Osteocyte (in vitro differentiated cells): ENCODE results near the gene ZNF276. TPM values are rescaled to one million over a fixed set of nuclear protein-coding genes. Genes with fewer than 3 reads are reported as not detected.

ENCODE experiments used
- DNase-seq: peaks from one replicate; pipeline ENCODE4 v3.0.0; 2021; ENCODE audit warnings: mixed read lengths; ENCODE audit not compliant: unreplicated experiment; ENCODE audit errors: extremely low spot score
- H3K27ac Mint-ChIP-seq: one replicate; pipeline ENCODE4 v1.8.0; 2021; ENCODE audit warnings: mild to moderate bottlenecking, mixed read lengths; ENCODE audit not compliant: unreplicated experiment
- H3K27me3 Mint-ChIP-seq: one replicate; pipeline ENCODE4 v1.8.0; 2021; ENCODE audit warnings: mixed read lengths; ENCODE audit not compliant: unreplicated experiment
- H3K36me3 Mint-ChIP-seq: one replicate; pipeline ENCODE4 v1.8.0; 2021; ENCODE audit warnings: mixed read lengths; ENCODE audit not compliant: unreplicated experiment
- H3K4me1 Mint-ChIP-seq: one replicate; pipeline ENCODE4 v1.8.0; 2021; ENCODE audit warnings: mixed read lengths; ENCODE audit not compliant: unreplicated experiment
- H3K4me3 Mint-ChIP-seq: one replicate; pipeline ENCODE4 v1.8.0; 2021; ENCODE audit warnings: mild to moderate bottlenecking, moderate library complexity, mixed read lengths; ENCODE audit not compliant: unreplicated experiment
- H3K9me3 Mint-ChIP-seq: one replicate; pipeline ENCODE4 v1.8.0; 2021; ENCODE audit warnings: mixed read lengths; ENCODE audit not compliant: unreplicated experiment
- total RNA-seq: library from RNA; stranded (reverse); gene quantifications from 2 replicates; pipeline ENCODE4 v1.2.1, GENCODE V29; 2021
- TF ChIP-seq, protein P1 (sequence below): fragments of 200-600 bp; sonication (generic); IDR thresholded peaks from 2 replicates; pipeline ENCODE4 v1.5.0; 2021; ENCODE audit warnings: antibody characterized with exemption, mild to moderate bottlenecking, moderate library complexity

The ZNF276 gene
- total RNA-seq, 1 donor from 2014 or later, result 21.3 TPM

DNA sequence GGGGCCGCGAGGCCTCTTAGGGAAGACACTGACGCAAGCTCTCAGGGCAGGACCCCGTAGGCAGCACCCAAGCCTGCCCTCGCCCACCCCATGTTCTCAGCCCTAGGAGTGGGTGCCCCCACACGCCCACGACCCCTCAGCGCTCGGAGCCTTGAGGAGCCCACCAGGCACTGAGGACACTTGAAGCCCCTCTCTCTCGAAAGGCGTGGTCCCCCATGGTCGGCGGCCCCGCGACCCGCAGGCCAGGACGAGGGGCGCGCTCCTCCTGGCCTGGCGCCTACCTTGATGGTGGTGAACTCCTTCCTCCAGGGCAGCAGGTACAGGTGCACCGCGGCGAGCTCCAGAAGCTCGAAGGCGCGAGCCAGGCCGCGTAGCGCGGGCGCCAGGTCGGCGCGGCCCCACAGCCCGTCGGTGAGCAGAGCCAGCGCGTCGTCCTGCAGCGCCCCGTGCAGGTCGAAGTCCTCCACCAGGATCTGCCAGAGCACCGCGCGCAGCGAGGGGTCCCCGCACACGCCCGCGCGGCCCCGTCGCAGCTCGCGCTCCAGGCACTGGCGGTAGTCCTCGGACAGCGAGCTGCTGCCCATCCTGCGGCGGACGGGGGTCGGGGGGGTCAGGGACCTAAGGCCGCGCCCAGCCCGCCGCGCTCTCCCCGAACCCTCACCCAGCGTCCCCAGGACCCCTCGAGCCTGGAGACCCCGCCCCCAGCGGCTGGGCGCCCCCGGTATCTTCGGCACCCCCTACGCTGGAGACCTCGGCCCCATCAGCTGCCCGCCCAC is 20.5 kb upstream of the ZNF276 start:
- no peaks in the 10 kb centered on the region for H3K27me3 Mint-ChIP-seq
- no peak for DNase-seq

DNA sequence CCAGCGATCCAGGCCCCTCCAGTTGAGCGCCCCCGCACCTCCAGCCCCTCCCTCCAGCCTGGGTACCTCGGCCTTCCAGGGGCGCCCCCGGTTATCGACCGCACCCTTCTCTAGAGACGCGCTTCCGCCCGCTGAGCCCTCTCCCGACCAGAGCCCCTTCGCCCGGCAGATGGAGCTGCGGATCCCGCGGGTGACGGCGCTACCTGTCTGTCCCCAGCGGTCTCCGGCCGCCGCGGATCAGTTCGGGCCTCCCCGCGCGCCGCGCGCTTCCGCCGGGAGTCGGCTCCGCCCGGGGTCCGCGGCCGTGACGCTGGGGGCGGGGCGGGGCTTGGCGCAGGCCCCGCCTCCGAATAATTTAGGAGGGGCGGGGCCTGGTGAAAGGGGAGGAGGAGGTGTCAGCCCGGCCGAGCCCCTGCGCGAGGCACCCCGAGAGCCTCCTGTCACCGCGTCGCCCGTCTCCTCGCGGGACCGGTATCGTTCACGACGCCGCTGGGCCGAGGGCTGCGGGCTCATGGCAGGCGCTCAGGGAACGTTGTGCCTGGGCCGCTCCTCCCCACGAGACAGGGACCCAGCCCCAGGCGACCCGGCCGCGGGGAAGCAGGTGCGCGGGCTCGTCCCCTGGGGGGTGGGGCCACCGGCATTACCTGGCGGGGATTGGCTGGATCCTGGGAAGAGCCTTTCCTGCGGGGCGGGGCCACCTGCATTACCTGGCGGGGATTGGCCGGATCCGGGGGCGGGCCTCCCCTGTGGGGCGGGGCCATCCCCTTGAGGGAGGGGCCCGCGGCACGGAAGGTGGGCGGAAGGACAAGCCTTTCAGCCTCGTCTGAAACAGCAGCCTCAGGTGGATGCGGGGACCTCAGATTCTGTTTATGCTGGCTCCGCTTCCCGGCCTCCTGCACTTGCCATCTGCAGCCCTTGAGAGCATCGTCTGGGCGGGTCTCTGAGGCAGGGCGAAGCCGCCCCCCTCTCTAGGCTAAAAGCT is 19.6 kb upstream of the ZNF276 start, which contains the start of gene SPATA2L:
Gene SPATA2L, minus strand, starts transcription at position 281 of the 982 bp plus-strand sequence. CDS start 473 bp downstream, outside the sequence.
- DNase-seq, result peak; percentile 95
- H3K27me3 Mint-ChIP-seq, result no peaks in the 10 kb centered on the region
- peak within 1 kb of the TSS; percentile 71 for H3K27ac Mint-ChIP-seq
- TF ChIP-seq, protein P1, sequence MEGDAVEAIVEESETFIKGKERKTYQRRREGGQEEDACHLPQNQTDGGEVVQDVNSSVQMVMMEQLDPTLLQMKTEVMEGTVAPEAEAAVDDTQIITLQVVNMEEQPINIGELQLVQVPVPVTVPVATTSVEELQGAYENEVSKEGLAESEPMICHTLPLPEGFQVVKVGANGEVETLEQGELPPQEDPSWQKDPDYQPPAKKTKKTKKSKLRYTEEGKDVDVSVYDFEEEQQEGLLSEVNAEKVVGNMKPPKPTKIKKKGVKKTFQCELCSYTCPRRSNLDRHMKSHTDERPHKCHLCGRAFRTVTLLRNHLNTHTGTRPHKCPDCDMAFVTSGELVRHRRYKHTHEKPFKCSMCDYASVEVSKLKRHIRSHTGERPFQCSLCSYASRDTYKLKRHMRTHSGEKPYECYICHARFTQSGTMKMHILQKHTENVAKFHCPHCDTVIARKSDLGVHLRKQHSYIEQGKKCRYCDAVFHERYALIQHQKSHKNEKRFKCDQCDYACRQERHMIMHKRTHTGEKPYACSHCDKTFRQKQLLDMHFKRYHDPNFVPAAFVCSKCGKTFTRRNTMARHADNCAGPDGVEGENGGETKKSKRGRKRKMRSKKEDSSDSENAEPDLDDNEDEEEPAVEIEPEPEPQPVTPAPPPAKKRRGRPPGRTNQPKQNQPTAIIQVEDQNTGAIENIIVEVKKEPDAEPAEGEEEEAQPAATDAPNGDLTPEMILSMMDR, result peak; percentile 7
- H3K36me3 Mint-ChIP-seq, result no peaks in the 10 kb centered on the region
- H3K9me3 Mint-ChIP-seq, result no peaks in the 10 kb centered on the region
- peak within 1 kb of the TSS; percentile 76 for H3K4me3 Mint-ChIP-seq
- H3K4me1 Mint-ChIP-seq, result peaks cover 14% of the 10 kb centered on the region

More for the DNA sequence above, 20.5 kb upstream of the ZNF276 start:
- Mint-ChIP-seq H3K4me1 (peaks cover 10% of the 10 kb centered on the region), H3K27ac (peak overlapping the region; percentile 71), H3K36me3 (no peaks in the 10 kb centered on the region), H3K9me3 (no peaks in the 10 kb centered on the region), H3K4me3 (peak overlapping the region; percentile 76)
- TF ChIP-seq, protein P1, result peak; percentile 33

DNA sequence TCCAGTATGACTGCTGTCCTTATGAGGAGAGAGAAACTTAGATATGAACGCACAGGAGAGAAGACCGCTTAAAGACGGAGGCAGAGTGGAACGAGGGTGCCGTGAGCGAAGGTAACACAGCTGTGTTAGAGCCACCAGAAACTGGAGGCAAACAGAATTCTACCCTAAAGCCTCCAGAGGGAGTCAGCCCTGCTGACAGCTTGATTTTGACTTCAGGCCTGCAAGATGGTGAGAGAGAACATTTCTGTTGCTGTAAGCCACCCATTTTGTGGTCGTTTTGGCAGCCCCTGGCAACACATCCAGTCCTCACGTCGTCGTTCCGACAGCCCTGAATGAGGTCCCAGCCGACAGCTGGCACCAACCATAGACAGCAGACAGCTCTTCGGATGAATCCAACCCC is 17.1 kb upstream of the ZNF276 start:
- no peaks in the 10 kb centered on the region for H3K27me3 Mint-ChIP-seq
- H3K4me3 Mint-ChIP-seq, result no peak overlapping the region
- H3K27ac Mint-ChIP-seq, result no peak overlapping the region
- peaks cover 12% of the 10 kb centered on the region for H3K4me1 Mint-ChIP-seq
- H3K9me3 Mint-ChIP-seq, result no peaks in the 10 kb centered on the region
- TF ChIP-seq, protein P1, result no peak
- no peaks in the 10 kb centered on the region for H3K36me3 Mint-ChIP-seq
- DNase-seq, result no peak

GRCh38 chr16:89705006-89705405 is 16.3 kb upstream of the ZNF276 start:
- TF ChIP-seq, protein P1, result no peak
- no peaks in the 10 kb centered on the region for H3K36me3 Mint-ChIP-seq
- no peaks in the 10 kb centered on the region for H3K9me3 Mint-ChIP-seq
- H3K27ac Mint-ChIP-seq, result no peak overlapping the region
- H3K4me3 Mint-ChIP-seq, result no peak overlapping the region
- no peak for DNase-seq
- H3K4me1 Mint-ChIP-seq, result peaks cover 9% of the 10 kb centered on the region
- H3K27me3 Mint-ChIP-seq, result no peaks in the 10 kb centered on the region
